Right lung (tissue), 5 donors: ENCODE results near the gene ADAMTSL5. TPM values are rescaled to one million over a fixed set of nuclear protein-coding genes. Genes with fewer than 3 reads are reported as not detected.
"Not testable (repeated sequence)": the region's sequence is repeated elsewhere in the genome, so short reads cannot be mapped to it uniquely, and the experiment has no call there.

Experiments
- DNase-seq, 2 donors: peaks; one replicate each; pipeline ENCODE4 v3.0.0-alpha.2; 2013
- polyA plus RNA-seq, 5 donors: library from polyadenylated mRNA; unstranded; fragments of 120-200 nt; gene quantifications; one replicate each; pipeline versions ENCODE4 v1.2.1 to v1.2.3, GENCODE V29; 2013; ENCODE audit warnings: inconsistent platforms in 1 of 5, low replicate concordance in 1 of 5; ENCODE audit not compliant: insufficient read length in 5 of 5, insufficient read depth in 1 of 5

Gene ADAMTSL5
- polyA plus RNA-seq, 5 donors: 0.38 to 1.2 (median 0.54) TPM

GRCh38 chr19:1530856-1531255 is 18.0 kb upstream of the ADAMTSL5 start:
- not testable (repeated sequence) for DNase-seq

GRCh38 chr19:1529430-1529816 is 16.6 kb upstream of the ADAMTSL5 start:
- DNase-seq: no peak

GRCh38 chr19:1528596-1529429 is 16.0 kb upstream of the ADAMTSL5 start:
- no peak for DNase-seq

DNA sequence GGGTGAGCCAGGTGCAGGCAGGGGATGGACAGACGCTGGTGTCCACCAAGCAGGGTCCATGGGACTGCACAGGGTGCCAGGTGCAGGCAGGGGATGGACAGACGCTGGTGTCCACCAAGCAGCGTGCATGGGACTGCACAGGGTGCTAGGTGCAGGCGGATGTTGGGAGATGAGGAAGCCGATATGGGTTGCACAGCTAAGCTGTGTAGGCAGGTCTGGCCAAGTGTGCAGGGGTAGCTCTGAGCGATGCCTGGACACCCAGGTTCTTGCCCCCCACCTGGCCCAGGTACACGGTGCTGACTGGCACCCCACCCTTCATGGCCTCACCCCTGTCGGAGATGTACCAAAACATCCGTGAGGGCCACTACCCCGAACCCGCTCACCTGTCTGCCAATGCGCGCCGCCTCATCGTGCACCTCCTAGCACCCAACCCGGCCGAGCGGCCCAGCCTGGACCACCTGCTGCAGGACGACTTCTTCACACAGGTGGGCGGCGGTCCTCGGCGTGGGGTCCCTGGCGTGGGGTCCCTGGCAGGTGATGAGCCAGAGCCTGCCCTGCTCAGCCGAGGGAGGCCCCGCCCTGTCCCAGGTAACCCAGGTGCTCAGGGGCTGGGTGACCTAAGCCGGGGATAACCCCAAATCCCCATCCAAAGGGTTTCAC is 15.0 kb upstream of the ADAMTSL5 start:
- no peak for DNase-seq

DNA sequence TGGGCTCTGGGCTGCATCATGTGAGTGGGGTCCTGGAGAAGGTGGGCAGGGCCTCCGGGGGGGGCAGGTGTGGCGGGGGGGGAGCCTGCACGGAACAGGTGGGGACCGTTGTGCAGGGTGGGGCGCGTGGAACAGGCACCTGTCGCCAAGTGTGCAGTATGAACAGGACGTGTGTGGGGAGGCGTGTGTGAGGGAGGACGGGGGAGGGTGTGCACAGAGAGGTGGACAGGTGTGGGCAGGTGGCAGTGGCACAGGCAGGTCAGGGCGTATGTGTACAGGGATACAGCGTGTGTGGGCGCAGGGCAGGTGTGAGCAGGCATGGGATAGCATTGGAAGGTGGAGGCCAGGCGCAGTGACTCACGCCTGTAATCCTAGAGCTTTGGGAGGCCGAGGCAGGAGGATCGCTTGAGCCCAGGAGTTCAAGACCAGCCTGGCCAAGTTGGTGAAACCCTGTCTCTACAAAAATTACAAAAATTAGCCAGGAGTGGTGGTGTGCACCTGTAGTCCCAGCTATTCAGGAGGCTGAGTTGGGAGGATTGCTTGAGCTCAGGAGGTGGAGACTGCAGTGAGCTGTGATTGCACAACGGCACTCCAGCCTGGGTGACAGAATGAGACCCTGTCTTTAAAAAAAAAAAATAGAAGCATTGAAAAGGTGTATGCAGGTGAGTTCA is 14.3 kb upstream of the ADAMTSL5 start:
- no peak for DNase-seq

DNA sequence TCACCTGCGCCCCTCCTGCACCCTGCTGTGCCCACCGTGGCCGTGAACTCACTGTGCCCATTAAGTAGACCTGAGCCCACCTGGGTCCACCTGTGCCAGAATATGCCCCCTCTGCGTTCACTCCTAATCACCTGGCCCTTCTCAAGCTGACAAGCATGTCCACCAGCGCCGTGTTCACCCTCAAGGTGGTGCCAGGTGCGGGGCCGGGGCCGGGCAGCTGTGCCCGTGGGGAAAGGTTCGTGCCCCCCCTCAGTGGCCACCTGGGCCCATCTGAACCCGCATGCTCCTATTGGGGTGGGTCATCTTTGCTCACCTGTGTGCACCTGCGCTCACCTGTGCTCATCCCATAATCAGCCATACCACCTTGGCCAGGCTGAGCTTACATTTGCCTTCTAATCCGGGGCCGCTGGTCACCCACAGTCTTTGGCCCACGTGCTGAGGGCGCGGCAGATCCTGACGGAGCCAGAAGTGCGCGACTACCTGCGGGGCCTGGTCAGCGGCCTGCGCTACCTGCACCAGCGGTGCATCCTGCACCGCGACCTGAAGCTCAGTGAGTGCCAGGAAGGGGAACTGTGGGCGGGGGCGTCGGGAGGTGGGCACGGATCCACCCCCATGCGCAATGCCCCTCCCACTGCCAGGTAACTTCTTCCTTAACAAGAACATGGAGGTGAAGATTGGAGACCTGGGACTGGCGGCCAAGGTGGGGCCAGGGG is 13.4 kb upstream of the ADAMTSL5 start:
- DNase-seq: no peak

DNA sequence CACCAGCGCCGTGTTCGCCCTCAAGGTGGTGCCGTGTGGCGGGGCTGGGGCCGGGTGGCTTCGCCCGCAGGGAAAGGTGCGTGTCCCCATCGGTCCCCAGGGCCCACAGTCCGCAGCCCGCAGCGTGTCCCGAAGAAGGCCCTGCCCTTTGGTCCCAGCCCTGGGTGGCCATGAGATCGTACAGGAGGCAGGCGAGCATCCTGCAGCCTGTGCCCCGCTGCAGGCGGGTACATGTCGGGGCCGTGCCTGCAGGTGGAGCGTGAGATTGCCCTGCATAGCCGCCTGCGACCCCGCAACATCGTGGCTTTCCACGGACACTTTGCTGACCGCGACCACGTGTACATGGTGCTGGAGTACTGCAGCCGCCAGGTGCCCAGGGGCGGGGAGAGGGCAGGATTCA is 12.5 kb upstream of the ADAMTSL5 start:
- DNase-seq: no peak

- no peak for DNase-seq
Measured at GRCh38 chr19:1524972-1525325, 12.1 kb upstream of the ADAMTSL5 start.

DNA sequence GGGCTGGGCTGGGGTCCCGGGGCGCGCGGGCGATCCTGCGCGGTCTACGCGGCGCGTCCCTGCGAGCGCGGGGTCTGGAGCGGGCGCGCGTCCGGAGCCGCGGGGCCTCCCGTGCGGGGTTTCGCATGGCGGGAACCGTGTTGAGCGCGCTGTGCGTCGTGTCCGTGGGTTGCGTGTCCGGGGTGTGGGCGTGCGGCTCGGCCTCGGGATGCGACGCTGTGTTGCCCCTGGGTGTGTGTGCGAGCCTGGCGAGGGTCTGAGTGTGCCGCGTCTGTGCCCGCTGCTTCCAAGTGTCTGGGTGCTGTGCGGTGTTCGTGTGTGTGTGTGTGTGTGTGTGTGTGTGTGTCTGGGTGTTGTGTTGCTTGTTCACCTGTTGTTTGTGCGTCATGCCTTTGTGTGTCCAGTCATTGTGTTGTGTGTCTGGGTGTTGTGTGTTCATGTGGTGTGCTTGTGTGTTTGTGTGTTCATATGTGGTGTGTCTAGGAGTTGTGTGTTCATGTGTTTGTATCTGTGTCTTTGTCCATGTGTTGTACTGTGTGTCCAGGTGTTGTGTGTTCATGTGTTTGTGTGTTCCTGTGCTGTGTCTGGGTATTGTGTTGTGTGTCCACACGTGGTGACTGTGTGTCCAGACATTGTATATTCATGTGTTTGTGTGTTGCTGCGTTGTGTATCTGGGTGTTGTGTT is 11.6 kb upstream of the ADAMTSL5 start:
- no peak for DNase-seq

DNA sequence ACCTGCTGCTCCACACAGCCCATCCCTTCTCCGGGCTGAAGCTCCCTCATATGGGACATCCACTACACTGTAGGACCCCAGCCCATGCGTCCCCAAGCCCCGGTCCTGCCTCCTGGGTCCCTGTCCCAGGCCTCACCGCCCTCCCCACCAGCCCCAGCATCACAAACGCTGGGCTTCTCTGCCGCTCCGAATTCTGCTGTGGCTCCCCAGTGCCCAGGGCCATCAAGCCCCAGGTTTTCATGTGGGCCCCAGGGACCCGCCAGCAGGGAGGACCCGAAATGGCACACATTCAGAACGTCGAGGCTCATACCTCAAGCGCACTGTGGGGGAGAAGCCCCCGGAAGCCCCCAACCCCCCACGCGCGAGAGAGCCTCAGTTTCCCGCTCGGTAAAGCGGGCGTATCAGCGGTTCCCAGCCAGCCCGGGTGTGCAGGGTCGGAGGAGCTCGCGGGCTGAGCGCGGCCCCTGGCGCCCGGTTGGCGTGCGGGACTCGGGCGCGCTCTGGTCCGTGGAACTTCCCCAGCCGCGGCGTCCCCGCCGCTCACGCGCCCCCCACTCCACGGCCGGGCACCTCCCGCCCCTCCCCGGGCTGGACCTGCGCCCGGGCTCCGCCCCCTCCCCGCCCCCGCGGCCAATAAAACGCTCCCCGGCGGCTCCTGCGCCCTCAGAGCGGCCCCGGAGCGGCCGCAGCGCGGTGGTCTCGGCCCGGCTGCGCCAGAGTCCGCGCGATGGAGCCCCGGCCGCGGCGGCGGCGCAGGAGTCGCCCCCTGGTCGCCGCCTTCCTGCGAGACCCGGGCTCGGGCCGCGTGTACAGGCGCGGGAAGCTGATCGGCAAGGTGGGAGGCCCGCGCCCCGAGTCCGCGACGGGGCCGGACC is 10.8 kb upstream of the ADAMTSL5 start, which contains the start of gene PLK5:
TSS of gene PLK5 (plus strand) at position 666 of the 875 bp plus-strand sequence. CDS start 2,920 bp downstream, outside the sequence.
- DNase-seq: no peak

GRCh38 chr19:1522838-1523237 is 10.0 kb upstream of the ADAMTSL5 start:
- no peak for DNase-seq

- DNase-seq: no peak
Measured at GRCh38 chr19:1522061-1522460, 9.2 kb upstream of the ADAMTSL5 start.

DNA sequence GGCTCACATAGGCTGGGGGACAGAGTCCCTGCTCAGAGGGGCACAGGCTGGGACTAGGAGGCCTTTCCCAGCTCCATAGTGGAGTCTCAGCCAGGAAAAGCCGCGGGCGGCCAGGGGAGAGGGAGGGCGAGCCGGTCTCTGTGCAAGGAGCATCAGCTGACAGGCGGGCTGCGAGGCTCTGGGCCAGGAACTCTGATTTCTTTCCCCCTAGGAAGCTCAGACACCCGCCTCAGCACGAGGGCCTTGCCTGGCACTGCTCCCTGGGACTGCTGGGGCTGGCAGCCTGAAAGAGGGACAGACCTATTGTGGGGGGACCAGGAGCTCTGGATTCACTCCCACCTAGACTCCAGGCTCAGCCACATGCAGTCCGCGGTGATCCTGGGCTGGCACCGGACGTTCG is 8.8 kb upstream of the ADAMTSL5 start:
- DNase-seq: no peak

DNA sequence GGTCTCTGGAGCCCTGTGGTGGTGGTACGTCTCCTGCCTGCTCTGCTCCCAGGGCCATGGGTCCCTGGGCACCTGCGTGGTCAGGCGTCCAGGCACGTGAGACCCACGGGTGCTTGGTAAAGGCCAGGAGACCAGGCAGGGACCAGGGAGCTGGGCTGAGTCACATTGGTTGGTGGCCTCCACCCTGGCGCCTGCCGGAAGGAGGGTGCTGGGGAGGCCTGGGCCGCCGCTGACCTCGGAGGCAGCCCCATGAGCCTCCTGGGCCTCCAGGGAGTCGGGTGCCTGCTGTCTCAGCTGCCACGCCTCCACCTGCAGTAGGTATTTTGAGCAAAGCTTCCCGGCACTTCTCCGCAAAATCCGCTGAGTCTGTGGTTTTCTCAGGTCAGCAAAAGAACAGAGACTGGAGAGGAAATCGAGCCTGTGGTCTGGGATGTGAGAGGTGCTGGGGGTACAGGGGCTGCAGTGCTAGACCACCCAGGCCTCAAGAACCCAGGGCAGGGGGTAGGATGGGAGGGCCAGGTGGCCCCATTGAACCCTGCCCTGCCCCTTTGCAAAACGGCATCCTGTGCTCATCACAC is 7.5 kb upstream of the ADAMTSL5 start:
- no peak for DNase-seq

DNA sequence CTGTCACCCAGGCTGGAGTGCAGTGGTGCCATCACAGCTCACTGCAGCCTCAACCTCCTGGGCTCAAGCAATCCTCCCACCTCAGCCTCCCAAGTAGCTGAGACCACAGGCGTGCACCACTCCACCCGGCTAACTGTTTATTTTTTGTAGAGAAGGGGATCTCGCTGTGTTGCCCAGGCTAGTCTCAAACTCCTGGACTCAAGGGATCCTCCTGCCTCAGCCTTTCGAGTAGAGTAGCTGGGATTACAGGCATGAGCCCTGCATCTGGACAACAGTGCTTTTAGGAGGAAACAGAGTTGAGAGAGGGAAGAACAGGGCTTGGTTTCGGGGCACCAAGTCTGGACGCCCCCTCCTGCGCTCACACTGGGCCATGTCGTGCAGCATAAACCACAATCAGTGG is 7.0 kb upstream of the ADAMTSL5 start:
- not testable (repeated sequence) for DNase-seq

DNA sequence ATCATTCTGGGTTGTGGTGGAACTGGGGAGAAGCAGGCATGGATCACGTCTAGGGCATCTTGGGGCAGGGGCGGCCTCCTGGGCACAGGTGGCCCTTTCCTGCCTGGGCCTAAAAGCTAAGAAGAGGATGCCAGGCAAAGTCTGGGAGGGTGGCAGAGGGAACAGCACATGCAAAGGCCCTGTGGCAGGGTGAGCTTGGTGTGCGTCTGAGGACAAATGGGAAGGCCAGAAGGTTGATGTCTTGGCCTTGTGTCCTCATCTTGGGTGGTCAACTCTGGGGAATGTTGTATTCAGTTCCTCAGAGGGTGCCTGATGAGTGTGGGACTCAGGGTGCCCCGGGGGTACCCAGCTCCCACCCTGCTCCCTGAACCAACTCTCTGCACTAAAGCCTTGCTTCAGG is 5.7 kb upstream of the ADAMTSL5 start:
- no peak for DNase-seq

DNA sequence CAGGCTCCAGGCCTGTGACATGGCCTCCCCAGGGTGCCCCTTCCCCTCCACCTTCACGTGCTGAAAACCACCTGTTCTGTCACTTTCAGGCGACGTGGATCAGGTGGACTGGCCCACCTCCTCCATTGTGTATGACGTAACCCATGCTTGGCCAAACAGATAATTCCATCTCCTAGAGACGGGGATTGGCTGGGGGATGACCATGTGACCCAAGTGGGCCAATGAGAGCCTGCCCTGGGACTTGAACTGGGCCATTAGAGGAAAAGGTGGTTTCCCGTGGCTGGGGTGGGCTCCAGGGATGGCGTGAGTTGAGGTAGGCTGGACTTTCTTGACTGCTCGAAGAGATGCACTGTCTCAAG is 3.6 kb upstream of the ADAMTSL5 start:
- no peak for DNase-seq

- DNase-seq: no peak
Measured at GRCh38 chr19:1514986-1515721, 2.3 kb upstream of the ADAMTSL5 start.

DNA sequence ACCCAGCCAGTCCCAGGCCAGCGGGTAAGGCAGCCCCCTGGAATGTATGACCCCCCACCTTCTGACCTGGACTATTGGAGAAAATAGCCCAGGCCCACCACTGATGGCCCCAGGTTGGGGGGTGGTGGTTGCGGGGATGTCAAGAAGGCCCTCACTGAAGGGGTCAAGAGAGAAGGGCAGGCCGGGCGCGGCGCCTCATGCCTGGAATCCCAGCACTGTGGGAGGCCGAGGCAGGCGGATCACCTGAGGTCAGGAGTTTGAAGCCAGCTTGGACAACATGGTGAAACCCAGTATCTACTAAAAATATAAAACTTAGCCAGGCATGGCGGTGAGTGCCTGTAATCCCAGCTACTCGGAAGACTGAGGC is 1.5 kb upstream of the ADAMTSL5 start:
- DNase-seq: no peak
